HepG2 (cell line): ENCODE data around the gene CENPB. TPM values are rescaled to one million over a fixed set of nuclear protein-coding genes. Genes with fewer than 3 reads are reported as not detected.

ENCODE experiments used
- AKAP8 ChIP-seq: sonication (generic); formaldehyde crosslinking; IDR thresholded peaks from 2 replicates; pipeline ENCODE4 v1.5.1; 2020; ENCODE audit warnings: mild to moderate bottlenecking, missing genetic modification reagents
- ATF7-NPFF ChIP-seq: sonication (generic); formaldehyde crosslinking; IDR thresholded peaks from 2 replicates; pipeline ENCODE4 v1.8.1; 2023; ENCODE audit warnings: mild to moderate bottlenecking, low read depth, missing genetic modification reagents, moderate library complexity
- E2F1 ChIP-seq: sonication (generic); formaldehyde crosslinking; IDR thresholded peaks from 2 replicates; pipeline ENCODE4 v1.5.0; 2020; ENCODE audit warnings: missing genetic modification reagents
- EP300 ChIP-seq, 3 experiments: sonication (generic) in 1 of 3; formaldehyde crosslinking in 1 of 3; IDR thresholded peaks; 2 replicates each; pipeline versions ENCODE4 v1.5.1 to v1.6.1; 2011 to 2020; ENCODE audit warnings: low read depth in 2 of 3, low read length in 2 of 3, borderline replicate concordance in 1 of 3, improper control_type of control experiment in 1 of 3, mild to moderate bottlenecking in 1 of 3, missing genetic modification reagents in 1 of 3, moderate library complexity in 1 of 3
- GPN1 ChIP-seq: sonication (generic); formaldehyde crosslinking; IDR thresholded peaks from 2 replicates; pipeline ENCODE4 v1.5.1; 2020; ENCODE audit warnings: missing genetic modification reagents, borderline replicate concordance
- KDM3A ChIP-seq: IDR thresholded peaks from 2 replicates; pipeline ENCODE4 v1.6.1; 2018; ENCODE audit warnings: low read depth, missing compliant biosample characterization
- KDM6A ChIP-seq: IDR thresholded peaks from 2 replicates; pipeline ENCODE4 v1.6.1; 2016; ENCODE audit warnings: low read depth
- MED1 ChIP-seq: sonication (generic); formaldehyde crosslinking; IDR thresholded peaks from 2 replicates; pipeline ENCODE4 v1.4.0; 2020; ENCODE audit warnings: missing genetic modification reagents
- MIER2 ChIP-seq: IDR thresholded peaks from 2 replicates; pipeline ENCODE4 v1.6.1; 2016; ENCODE audit warnings: missing biosample characterization, missing genetic modification reagents
- NAIF1 ChIP-seq: sonication (generic); formaldehyde crosslinking; IDR thresholded peaks from 2 replicates; pipeline ENCODE4 v1.5.0; 2020; ENCODE audit warnings: mild to moderate bottlenecking, missing genetic modification reagents, borderline replicate concordance
- NFKBIZ ChIP-seq: IDR thresholded peaks from 2 replicates; pipeline ENCODE4 v1.6.1; 2018; ENCODE audit warnings: missing genetic modification reagents, missing compliant biosample characterization
- PAXIP1 ChIP-seq: sonication (generic); formaldehyde crosslinking; conservative IDR thresholded peaks from 2 replicates; pipeline ENCODE4 v1.4.0; 2020; ENCODE audit warnings: mild to moderate bottlenecking, missing genetic modification reagents, moderate library complexity
- PHF5A ChIP-seq: IDR thresholded peaks from one replicate; pipeline ENCODE4 v1.6.1; 2018; ENCODE audit warnings: low read depth, missing genetic modification reagents; ENCODE audit not compliant: unreplicated experiment
- SIX4 ChIP-seq: sonication (generic); formaldehyde crosslinking; IDR thresholded peaks from 2 replicates; pipeline ENCODE4 v1.4.0; 2020; ENCODE audit warnings: missing genetic modification reagents
- SMARCE1 ChIP-seq: fragments of 450-650 bp; IDR thresholded peaks from 2 replicates; pipeline ENCODE4 v1.6.1; 2017; ENCODE audit warnings: borderline replicate concordance
- SP2 ChIP-seq: sonication (generic); formaldehyde crosslinking; IDR thresholded peaks from 2 replicates; pipeline ENCODE4 v1.5.1; 2020; ENCODE audit warnings: mild to moderate bottlenecking, missing genetic modification reagents
- ZBTB14 ChIP-seq: sonication (generic); formaldehyde crosslinking; IDR thresholded peaks from 2 replicates; pipeline ENCODE4 v1.4.0; 2020; ENCODE audit warnings: missing genetic modification reagents
- ZFAT ChIP-seq: sonication (generic); formaldehyde crosslinking; conservative IDR thresholded peaks from 2 replicates; pipeline ENCODE4 v1.8.1; 2023; ENCODE audit warnings: missing genetic modification reagents, inconsistent platforms
- ZFY ChIP-seq: sonication (generic); formaldehyde crosslinking; IDR thresholded peaks from 2 replicates; pipeline ENCODE4 v1.4.0; 2020; ENCODE audit warnings: missing genetic modification reagents
- ZNF24 ChIP-seq: fragments of 450-650 bp; IDR thresholded peaks from 2 replicates; pipeline ENCODE4 v1.6.1; 2017; ENCODE audit warnings: antibody characterized with exemption, mild to moderate bottlenecking
- ZNF639 ChIP-seq: conservative IDR thresholded peaks from 2 replicates; pipeline ENCODE4 v1.6.1; 2018; ENCODE audit warnings: missing genetic modification reagents
- polyA plus RNA-seq, 8 experiments: library from polyadenylated mRNA; depleted of rRNA in 3 of 8; stranded (reverse) in 7 of 8; unstranded in 1 of 8; fragments of >200 nt; fragmentation: Illumina TruSeq in 4 of 8; extraction: Trizol in 4 of 8; gene quantifications; 2 replicates each; pipeline versions ENCODE4 v1.2.1 to v1.2.3, GENCODE V29; 2011 to 2016; ENCODE audit warnings: low read depth in 4 of 8, missing spikeins in 1 of 8, mixed read lengths in 1 of 8; ENCODE audit not compliant: insufficient read depth in 1 of 8
- total RNA-seq, 5 experiments: library from RNA; depleted of rRNA; stranded (reverse); fragments of >200 nt; fragmentation: Illumina TruSeq; extraction: Trizol; gene quantifications; 2 replicates each; pipeline ENCODE4 v1.2.3, GENCODE V29; 2016; ENCODE audit warnings: low read depth in 1 of 5

The CENPB gene
- total and polyA plus RNA-seq, 2 of the 13 experiments (the other 11 are each of a cell fraction or from before 2014, with no cell fraction given): 10.4 to 54.5 TPM

- TF ChIP-seq KDM3A: peak; percentile 48
- no peak; the same call in none of the 2 replicates for TF ChIP-seq NFKBIZ (CRISPR knock-in tag)
- TF ChIP-seq SIX4: peak; percentile 60; the same call in 1 of the 2 replicates
- peak; percentile 96 for TF ChIP-seq ZFY (CRISPR knock-in tag)
- peak; percentile 97 for TF ChIP-seq ATF7-NPFF (CRISPR knock-in tag)
- TF ChIP-seq E2F1: peak; percentile 91
- 0 out of 4 replicates have a peak, but pooled peaks of 1 of the 2 experiments have one; percentile 10 for TF ChIP-seq EP300 (IDR thresholded peaks at IDR 0.05; ENCODE audit: low read depth in 2 of 2, low read length in 2 of 2)
- TF ChIP-seq EP300 (CRISPR knock-in tag; IDR thresholded peaks at IDR 0.05; ENCODE audit: borderline replicate concordance): no peak; the same call in 1 of the 2 replicates
- TF ChIP-seq MED1: no peak; the same call in 1 of the 2 replicates
- TF ChIP-seq PAXIP1 (CRISPR knock-in tag): peak; percentile 79
- no peak for TF ChIP-seq NAIF1 (CRISPR knock-in tag)
- TF ChIP-seq SP2 (CRISPR knock-in tag): peak; percentile 85
- peak; percentile 76 for TF ChIP-seq AKAP8 (CRISPR knock-in tag)
- no peak for TF ChIP-seq SMARCE1
- peak; percentile 85 for TF ChIP-seq PHF5A (CRISPR knock-in tag)
- no peak for TF ChIP-seq ZNF24
- TF ChIP-seq KDM6A (CRISPR knock-in tag): no peak; the same call in 1 of the 2 replicates
- TF ChIP-seq ZNF639 (CRISPR knock-in tag): peak; percentile 12
- TF ChIP-seq ZFAT (CRISPR knock-in tag): no peak
- TF ChIP-seq MIER2 (CRISPR knock-in tag): peak; percentile 22; the same call in 1 of the 2 replicates
- TF ChIP-seq ZBTB14 (CRISPR knock-in tag): peak; percentile 68
- no peak for TF ChIP-seq GPN1
Observed at GRCh38 chr20:3767427-3768341, 18.9 kb downstream of the CENPB start, which contains the start of gene ADISSP (continued).
